HG02981 (cell line): Measurements from ENCODE around the gene AKAP8.
"Not testable (repeated sequence)": the region's sequence is repeated elsewhere in the genome, so short reads cannot be mapped to it uniquely, and the experiment has no call there.

Source experiments
- ATAC-seq: cut with Tn5 transposase; IDR thresholded peaks from one replicate; pipeline ENCODE4 v1.9.1; 2021; ENCODE audit warnings: mild to moderate bottlenecking, moderate library complexity; ENCODE audit not compliant: unreplicated experiment

AKAP8 gene

DNA sequence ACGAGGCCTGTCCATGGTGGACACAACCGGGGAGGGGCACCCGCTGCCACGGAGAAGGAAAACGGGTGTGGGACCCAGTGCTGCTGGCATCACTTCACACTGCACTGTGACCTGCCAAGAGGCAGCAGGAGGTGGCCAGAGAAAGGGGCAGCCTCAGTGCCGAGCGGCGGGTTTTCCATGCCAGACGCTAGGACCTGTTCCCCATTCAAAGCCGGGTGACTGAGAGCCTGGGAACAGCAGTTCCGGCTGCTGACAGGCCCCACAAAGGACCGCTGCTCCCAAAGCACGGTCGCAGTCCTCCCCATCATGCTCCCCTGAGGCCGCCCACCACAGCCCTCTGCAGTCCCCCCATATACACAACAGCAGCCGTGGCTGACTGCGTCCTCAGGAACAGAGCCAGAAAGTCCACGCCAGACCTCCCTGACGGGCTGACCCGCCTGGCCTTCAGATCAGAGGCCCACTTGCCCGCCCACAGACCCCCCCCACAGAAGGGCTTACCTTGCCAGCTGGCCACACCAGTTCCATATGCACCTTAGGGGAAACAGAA, 5.4 kb downstream of the AKAP8 start:
- no peak for ATAC-seq

- ATAC-seq = no peak
Measured at GRCh38 chr19:15373644-15374043, 5.9 kb downstream of the AKAP8 start.

DNA sequence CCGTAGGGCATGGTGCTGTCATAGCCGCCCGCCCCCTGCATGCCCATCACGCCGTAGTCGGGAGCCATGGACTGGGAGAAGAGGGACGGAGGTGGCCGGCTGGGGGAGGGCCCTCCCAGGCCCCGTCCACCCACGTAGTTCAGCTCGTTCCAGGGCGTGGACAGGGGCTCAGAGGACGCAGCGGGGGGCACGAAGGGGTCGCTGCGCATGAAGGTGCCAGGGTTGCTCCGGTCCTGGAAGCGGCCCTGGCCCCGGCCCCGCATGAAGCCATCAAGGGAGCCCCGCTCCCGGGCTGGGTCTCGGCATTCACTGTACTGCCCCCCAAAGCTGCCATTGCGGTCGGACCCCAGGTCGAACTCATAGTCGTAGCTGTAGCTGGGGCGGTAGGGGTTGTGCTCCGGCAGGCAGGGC, 6.7 kb downstream of the AKAP8 start:
- no peak for ATAC-seq

DNA sequence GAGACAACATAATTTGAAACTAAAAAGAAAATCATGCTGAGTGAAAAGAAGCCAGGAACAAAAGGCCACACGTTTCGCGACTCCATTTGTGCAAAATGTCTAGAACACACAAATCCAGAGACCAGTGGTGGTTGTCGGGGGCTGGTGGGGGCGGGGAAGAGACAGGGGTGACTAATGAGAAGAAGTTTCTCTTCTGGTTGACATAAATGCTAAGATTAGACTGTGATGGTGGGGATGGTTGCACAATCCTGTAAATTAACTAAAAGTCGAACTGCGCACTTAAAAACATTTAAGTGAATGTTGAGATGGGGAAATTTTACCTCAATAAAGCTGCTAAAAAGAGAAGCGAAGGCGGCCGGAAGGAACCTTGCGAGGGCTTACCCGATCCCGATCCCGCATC, 7.1 kb downstream of the AKAP8 start:
- no peak for ATAC-seq

DNA sequence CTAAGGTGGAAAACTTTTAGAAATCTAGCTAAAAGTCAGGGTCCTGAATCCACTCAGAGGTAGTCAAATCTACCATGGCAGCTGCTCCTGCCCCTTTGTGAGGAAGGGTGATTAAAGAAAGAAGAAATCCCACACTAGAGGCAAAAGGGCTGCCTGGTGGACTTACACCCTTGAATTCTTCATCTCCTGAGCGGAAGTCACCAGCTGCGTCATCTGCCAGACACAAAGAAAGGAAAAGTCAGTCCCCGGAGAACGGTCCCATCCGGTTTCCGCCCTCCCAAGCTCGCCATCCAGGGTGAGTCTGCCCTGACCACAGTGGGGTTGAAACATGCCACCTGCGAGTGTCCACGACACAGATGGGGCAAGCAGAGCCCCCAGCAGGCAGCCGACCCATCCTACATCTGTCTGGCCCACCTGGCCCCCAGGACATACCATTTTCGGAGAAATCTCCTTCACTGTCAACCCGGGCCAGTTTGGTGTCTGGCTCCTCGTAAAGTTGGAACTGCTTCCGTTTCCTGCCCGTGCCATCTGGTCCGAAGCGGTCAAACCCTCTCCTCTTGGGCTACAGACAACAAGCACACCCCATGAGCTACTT, 7.7 kb downstream of the AKAP8 start:
- ATAC-seq = no peak

DNA sequence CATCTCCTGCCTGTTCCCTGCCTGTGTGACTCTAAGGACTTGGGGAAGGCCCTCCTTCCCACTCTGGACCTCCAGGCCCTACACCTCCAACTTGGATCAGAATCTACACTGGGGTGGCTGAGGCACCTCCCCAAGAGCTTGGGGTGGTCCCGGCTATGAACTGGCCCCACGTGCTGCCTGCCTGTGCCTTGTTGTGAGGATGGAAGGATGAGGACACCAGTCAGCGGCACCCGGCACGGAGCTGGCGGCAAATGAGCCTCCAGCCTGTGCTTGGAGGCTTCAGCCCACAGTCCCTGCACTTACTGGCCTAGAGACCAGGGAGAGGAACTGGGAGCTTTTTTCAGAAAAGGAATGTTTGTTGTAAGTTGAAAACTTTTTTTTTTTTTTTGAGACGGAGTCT, 8.5 kb downstream of the AKAP8 start:
- ATAC-seq = no peak

DNA sequence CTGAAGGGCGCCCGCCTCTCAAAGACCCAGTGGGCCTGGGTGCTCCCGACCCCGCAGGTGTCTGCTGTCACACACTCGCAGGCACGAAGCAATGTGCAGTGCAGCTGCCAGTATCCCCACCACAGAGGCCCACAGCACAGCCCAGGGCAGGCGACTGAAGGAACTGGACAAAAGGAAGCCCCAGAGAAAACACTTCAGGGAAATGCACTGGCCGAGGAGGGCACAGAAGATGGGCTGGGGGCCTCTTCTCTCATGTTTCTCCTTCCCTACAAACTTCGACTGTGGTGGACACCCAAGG, 10.0 kb downstream of the AKAP8 start:
- no peak for ATAC-seq

DNA sequence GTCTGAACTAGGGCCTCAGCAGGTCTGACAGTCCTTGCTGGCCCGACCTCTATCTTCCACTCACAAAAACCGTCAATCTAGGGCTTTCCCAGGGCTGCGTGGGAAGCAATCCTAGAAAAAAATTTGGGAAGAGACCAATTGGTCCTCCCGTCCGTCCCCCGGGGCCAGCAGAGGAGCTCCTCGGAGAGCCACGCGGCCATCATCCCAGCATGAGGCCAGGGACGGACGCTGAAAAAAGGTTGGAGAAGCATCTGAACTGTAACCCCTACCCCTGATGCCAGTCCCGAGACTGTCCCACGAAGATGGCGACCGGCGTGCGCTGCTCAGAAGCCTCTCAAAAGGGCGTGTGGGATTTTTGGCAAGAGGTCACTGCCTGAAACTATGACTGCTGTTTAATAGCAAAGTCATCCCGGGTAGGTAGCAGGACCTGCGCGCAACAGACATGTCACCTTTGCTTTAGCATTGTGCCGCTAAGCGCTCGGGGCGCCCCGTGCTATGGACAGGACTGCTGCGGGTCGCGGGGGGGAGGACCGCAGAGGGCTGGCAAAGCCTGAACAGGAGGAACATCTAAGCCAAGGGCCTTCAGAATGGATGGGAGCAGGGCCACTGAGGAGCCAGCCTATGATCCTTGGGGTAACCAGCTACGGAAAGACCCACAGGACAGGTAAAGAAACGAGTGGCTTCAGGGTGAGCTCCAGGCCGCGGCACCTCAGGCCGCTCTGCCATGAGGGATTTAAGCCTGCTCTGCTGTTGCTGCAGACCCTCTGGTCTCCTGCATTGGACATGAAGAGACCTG, 10.6 kb downstream of the AKAP8 start:
- ATAC-seq = no peak

DNA sequence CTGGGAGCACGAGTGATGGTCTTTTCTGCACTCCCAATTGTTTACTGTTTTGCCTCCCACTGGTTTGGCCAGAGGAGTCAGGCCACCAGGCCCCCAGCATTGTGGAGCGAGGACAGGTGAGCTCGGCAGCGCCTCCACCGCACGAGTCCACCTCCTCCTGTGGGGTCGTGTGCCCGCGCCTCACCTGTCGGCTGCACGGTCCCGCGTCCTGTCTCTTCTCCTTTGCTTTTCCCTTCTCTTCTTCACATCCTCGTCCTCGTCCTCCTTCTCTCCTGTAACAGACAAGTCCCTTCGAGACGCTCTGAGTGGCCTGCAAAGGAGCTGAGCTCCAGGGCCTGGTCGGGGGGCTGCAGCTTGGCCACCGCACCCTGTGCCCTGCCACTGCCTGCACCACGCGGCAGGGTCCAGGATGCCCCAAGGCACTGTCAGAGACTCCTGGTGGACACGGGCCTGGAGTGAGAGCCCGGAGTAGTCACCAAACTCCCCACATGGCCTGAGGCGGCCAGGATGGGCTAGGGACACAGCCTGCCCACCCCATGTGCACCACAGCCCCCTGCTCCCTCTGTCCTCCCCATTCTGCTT, 11.4 kb downstream of the AKAP8 start:
- ATAC-seq = no peak

GRCh38 chr19:15367439-15367838, 12.1 kb downstream of the AKAP8 start:
- no peak for ATAC-seq

DNA sequence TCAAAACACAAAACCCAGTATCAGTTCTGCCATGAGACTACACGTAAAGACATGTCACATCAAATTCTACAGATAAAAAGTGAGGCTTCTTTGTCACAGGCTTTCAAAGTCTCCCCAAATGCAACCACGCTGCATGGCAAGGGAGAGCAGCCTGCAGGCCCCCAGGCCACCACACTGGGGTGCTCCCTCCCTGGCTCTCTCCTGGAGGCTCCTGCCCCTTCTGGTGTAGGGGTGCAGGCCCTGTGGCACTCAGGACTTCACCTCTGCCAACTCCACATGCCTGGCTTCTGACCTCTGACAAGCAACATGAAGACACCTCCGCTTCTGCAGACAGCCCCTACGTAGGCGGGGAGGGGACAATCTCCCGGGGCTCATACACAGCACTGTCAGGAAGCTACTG, 14.3 kb downstream of the AKAP8 start:
- ATAC-seq = no peak

DNA sequence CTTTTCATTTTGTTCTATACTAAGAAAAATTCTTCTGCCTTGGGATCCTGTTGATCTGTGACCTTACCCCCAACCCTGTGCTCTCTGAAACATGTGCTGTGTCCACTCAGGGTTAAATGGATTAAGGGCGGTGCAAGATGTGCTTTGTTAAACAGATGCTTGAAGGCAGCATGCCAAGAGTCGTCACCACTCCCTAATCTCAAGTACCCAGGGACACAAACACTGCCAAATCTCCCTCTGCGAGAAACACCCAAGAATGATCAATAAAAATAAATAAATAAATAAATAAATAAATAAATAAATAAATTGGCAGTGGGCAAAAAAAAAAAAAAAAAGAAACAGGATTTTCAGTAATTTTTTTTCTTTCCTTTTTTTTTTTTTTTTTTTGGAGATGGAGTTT, 15.8 kb downstream of the AKAP8 start:
- ATAC-seq = not testable (repeated sequence)

DNA sequence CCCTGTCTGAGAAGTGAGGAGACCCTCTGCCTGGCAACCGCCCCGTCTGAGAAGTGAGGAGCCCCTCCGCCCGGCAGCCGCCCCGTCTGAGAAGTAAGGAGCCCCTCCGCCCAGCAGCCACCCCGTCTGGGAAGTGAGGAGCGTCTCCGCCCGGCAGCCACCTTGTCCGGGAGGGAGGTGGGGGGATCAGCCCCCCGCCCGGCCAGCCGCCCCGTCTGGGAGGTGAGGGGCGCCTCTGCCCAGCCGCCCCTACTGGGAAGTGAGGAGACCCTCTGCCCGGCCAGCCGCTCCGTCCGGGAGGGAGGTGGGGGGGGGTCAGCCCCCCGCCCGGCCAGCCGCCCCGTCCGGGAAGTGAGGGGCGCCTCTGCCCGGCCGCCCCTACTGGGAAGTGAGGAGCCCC, 16.5 kb downstream of the AKAP8 start:
- not testable (repeated sequence) for ATAC-seq

- not testable (repeated sequence) for ATAC-seq
Measured at GRCh38 chr19:15360015-15360414, 19.6 kb downstream of the AKAP8 start.

GRCh38 chr19:15358918-15359317, 20.7 kb downstream of the AKAP8 start:
- no peak for ATAC-seq

GRCh38 chr19:15357906-15358305, 21.7 kb downstream of the AKAP8 start:
- no peak for ATAC-seq

- ATAC-seq = no peak
Measured at GRCh38 chr19:15354566-15355296, 24.9 kb downstream of the AKAP8 start.

DNA sequence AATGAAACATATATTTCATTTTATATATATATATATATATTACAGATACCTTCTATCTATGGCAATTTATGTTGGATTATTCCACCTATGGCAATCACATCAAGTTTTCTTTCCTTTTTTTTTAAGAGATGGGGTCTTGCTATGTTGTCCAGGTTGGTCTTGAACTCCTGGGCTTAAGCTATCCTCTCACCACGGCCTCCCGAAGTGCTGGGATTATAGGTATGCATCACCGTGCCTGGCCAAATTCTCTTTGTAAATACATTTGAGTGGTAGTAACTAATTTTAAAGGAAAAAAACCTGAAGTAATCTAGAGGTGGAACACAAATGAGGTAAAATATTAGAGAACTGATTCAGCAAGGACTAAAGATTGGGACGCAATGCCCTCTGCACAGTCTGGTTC, 25.7 kb downstream of the AKAP8 start:
- ATAC-seq = no peak

DNA sequence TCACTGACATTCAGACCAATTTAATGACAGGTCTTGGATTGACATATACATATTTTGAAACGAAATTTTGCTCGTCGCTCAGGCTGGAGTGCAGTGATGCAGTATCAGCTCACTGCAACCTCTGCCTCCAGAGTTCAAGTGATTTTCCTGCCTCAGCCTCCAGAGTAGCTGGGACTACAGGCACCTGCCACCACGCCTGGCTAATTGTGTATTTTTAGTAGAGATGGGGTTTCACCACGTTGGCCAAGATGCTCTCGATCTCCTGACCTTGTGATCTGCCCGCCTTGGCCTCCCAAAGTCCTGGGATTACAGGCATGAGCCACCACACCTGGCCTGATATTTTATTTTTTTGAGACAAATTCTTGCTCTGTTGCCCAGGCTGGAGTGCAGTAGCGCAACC, 27.1 kb downstream of the AKAP8 start:
- not testable (repeated sequence) for ATAC-seq

DNA sequence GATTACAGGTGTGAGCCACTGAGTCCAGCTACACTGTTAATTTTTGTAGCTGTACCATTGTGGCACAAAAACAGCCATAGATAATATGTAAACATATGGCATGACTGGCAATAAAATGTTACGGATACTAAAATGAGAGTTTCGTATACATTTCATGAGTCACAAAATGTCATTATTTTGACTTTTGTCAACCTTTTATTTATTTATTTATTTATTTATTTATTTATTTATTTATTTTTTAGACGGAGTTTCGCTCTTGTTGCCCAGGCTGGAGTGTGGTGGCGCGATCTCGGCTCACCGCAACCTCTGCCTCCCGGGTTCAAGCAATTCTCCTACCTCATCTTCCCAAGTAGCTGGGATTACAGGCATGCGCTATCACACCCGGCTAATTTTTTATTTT, 38.3 kb downstream of the AKAP8 start:
- not testable (repeated sequence) for ATAC-seq

GRCh38 chr19:15340086-15340485, 39.5 kb downstream of the AKAP8 start:
- ATAC-seq = no peak

DNA sequence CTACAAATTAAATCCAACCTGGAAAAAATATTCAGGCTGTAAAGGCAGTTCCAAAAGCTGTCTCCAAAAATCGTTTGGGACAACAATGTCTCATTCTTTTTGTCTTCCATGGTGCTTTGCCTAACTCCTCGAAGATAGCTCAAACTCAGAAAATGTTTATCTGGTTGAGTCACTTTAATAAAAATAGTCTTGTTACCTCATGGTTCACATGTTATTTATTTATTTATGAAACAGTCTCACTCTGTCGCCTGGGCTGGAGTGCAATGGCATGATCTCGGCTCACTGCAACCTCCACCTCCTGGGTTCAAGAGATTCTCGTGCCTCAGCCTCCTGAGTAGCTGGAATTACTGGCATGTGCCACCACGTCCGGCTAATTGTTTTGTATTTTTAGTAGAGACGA, 42.4 kb downstream of the AKAP8 start:
- no peak for ATAC-seq
